NCI-H1930 (cell line): ENCODE measurements around the gene HTR7.
"Not testable (repeated sequence)": the region's sequence is repeated elsewhere in the genome, so short reads cannot be mapped to it uniquely, and the experiment has no call there.

Experiments used
- DNase-seq, 2 experiments: peaks; one replicate each; lab custom pipeline; 2025; lab: John Stamatoyannopoulos, UW

HTR7 gene

DNA sequence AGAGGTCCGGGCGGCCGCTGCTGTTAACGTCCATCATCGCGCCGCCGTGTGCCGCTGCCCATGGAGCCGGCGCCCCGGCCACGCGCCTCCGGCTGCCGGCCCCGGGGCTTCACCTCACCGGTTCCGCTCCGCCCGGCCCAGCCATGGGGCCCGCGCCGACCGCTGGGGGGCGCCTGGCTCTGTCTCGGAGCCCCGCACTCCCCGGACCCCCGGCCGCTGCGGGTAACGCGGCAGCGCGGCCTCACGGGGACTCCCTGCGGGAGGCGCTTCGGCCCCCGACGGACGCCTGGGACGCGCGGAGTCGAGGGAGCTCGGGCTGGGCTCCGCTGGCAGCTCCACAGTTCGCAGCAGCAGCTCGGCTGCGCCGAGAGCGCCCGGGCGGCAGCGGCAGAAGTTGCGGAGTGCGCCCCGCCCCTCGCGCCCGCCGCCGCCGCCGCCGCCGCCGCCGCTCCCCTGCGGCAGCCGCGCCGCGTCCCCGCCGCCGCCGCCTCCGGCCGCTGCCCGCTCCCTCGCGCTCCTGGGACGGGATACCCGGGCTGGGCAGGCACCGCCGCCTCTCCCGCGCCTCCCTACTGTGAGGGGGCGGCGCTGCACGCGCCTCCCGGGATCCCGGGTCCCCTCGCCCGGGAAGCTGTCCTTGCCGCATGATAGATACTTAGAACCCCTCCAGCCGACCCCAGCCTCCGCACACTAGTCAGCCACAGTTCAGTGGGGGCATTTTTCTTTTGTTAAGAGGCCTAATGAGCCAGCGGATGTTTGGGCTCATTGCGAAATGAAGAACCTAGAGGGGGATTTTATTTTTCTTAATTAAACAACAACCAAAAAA, at the start of gene HTR7:
Gene HTR7 (minus strand): TSS at position 405 of the 826 bp plus-strand sequence. CDS start 368 bp downstream, at position 37.
- DNase-seq = peak in 1 of 2 experiments; percentile 61

DNA sequence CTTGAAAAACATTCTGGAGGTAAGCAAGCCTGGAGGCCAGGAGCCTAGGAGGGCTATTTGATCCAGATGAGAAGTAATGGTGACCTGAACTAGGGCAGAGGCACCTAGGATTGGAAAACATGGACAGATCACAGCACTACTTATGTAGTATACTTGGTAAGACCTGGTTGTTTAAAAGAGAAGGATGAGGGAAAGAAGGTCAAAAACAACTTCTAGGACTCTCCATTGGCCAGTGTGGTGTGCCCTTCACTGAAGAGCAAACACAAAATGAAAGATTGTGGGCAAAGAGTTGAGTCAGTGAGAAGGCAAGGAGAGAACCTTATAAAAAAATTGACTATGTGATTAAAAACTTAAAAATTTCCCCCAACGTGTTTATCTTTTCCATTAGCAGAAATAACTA, 48.8 kb upstream of the HTR7 start:
- no peak for DNase-seq

DNA sequence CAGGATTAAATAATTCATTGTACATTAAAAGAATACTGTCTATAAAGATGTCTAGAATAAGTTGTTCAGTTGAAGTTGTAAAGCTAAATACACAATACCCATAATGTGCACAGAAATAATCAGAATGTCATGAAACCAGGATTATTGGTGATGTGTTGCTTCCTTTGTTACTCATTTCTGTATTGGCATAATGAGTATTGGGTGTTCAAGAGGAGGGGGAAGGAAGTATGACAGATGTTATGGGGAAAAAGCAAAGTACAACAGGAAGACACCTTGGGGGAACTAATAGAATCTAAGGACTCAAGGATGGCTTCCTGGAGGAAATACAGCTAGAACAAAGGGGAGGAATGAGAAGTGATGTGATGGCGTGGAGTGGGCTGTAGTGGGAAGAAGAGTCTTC, 48.1 kb upstream of the HTR7 start:
- DNase-seq = no peak

DNA sequence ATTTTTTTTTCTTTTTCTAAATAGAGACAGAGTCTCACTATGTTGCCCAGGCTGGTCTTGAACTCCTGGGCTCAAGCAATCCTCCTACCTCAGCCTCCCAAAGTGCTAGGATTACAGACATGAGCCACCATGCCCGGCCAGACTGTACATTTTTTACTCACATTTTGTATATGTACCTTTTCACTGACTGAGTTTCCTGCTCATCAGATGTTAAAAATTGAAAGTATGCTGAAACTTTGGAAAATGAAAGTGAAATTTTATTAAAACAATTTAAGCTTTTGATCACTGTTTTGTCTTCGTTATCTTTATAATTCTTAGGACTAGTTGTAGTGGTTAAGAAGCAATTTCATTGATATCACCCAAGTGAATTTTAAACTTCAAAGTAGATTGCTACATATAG, 39.1 kb upstream of the HTR7 start:
- DNase-seq = not testable (repeated sequence)

DNA sequence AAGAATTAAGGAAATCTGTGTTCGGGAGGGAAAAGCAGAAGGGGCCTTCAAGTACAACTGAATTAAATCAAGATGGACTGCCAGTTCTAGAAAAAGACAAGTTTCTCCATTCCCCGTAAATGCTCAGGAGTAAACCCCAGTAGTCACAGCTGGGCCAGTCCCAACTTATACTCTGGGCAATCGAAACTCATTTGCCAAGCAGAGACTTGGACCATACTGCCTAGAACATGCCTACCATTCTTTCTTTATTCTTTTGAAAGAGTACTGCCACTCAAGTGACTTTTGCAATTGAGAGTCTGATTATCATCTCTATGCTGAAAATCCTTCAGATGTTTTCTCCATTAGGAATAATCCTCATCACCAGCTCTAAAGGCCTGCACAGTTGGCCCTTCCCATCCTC, 35.4 kb upstream of the HTR7 start:
- DNase-seq = no peak

DNA sequence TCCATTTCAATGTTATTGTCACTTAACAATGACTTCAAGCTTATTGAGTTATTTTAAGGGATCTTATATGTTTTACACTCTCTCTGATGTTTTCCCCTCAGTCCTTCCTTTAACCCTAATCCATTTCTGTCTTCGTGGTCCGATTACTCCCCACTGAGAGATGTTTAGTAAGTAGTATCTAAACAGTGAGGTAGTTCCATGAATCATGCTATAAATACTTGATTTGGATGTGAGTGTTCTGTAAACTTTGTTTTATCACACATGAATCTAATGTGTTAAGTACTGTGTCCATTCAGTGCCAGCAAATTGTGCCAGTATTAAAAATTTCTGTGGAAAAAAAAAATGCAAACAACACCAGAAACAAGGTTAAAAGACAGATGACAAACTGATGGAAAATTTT, 32.5 kb upstream of the HTR7 start:
- DNase-seq = no peak

DNA sequence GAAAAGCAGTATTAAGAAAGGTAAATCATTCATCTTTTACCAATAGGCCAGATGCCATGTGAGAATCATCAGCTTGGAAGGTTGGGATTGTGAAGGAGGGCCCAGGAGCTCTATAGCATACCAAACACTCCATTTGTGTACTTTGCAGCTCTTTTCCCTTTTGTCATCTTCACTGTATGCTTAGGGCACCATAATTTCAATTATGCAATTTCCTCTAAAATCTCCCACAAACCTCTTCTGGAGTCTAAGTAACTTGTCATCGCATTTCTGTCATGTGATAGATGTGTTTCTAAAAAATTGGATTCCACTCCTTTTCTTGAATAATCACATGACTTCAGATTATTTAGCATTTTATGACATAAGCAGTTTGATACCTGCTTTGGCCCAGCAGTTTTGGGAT, 31.8 kb upstream of the HTR7 start:
- no peak for DNase-seq

DNA sequence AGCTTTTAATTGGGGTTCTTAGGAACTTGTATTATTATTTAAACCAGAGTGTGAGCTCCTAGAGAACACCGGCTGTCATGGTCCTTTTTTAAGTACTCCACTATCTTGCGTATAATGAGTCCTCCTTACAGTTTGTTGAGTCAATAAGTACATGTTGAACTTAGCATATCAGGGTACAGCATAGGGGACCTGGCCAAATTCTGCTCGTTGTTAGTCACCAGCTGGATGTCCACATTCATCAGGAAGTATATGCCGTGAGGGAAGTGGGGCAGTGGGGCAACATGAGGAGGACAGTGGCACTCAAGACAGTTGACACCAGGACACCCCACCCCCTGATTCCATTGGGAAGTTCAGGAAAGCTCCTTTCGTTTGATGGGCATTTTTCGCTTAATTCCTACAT, 30.5 kb upstream of the HTR7 start:
- no peak for DNase-seq

DNA sequence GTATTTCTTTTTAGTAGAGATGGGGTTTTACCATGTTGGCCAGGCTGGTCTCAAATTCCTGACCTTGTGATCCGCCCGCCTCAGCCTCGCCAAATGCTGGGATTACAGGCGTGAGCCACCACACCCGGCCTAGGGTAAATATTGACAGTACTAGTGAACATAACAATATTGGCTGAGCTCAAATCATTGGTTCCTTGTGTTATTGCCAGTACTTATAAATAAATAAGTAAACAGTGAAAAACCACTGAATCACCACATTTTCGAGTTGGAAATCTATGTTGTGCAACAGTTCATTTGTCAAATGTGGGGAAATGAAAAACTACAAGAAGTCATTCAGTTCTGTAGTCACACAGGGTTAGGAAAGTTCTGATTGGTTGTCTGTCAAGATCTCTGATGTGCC, 29.7 kb upstream of the HTR7 start:
- no peak for DNase-seq

DNA sequence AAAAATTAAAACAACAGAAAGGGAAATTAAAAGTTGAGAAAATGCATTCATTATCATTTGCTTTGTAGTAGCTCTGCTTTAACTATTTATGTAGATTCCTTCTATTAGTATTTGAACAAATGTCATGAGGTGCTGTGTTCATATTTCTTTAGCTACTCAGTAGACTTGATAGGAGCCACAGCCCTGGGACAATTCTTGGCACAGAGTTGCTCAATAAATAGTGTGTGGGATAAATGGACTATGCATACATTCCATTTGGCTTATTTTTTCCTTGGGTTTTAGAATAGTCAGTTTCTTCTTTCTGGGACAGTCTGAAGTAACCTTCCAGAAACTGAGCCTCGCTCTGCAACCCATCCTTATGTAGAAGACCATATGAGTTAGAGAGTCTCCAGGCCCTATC, 27.3 kb upstream of the HTR7 start:
- DNase-seq = no peak

DNA sequence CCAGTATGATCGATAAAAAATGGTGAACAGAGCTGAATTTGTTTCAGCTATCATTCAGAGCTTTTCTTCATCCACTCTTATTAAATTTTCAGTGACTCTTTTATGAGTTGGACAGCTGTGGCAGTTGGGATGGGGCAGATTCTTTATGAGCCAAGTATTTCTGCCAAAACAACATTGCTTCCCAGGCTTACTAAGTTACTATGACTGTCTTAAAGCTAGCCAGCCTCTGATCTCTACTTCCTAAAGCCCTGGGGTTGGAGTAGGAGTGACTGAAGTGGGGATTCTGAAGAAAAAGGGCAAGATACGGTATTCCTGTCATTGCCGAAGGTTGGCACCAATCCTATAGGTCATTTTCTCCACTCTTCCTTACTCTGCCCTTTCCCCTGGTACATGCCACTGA, 26.6 kb upstream of the HTR7 start:
- DNase-seq = no peak

DNA sequence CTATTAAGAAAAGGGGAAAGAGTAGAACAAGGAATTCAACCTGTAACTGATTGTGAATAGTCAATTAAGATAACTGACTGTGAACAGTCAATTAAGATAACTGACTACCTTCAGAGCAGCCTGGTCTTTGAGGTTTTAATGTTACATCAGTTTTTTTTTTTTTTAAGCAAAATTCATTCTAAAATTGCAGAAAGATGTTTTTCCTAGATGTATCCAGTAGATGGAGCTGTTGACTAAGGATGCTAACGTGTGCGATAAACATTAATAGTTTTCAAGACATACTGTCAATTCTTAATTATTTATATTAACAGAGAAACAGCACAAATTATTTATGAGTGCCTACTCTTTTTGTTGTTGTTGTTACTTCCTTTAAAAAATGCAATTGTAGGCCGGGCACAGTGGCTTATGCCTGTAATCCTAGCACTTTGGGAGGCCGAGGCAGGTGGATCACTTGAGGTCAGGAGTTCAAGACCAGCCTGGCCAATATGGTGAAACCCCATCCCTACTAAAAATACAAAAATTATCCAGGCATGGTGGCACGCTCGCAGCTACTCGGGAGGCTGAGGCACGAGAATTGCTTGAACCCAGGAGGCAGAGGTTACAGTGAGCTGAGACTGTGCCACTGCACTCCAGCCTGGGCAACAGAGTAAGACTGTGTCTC, 22.4 kb upstream of the HTR7 start:
- not testable (repeated sequence) for DNase-seq

DNA sequence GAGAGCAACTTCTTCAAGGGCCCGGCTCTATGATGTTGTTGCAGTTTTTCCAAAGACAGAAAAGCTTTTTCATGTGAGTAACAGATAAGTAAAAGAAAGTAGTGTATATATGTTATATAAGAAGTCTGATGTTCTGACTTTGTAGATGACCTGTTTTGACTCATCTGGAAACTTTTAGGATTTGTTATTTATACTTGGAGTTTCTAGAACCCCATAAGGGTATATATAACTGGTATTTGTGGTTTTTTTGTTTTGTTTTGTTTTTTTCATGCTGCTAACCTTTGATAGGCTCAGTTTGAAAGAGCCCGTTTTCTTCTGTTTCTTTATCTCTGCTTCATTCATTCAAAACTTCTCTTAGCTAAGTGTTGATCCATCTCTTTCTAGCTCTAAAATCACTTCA, 21.2 kb upstream of the HTR7 start:
- DNase-seq = no peak

DNA sequence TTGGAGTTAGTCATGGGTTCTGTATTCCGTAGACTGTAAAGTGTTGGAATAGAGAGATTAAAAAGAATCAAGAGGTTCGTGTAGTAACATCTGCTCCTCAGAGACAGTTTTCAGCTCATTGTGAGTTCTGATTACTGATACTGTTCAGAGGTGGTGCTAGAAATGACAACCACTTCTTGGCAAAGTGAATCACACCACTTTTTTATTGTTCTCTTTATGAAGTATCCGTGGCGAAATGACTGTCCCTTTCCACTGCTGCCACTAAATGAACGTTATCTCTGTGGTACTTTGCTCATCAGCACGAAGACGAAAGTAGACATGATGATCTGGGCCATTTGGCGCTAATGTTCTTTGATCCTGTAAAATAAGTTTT, 14.8 kb upstream of the HTR7 start:
- no peak for DNase-seq

DNA sequence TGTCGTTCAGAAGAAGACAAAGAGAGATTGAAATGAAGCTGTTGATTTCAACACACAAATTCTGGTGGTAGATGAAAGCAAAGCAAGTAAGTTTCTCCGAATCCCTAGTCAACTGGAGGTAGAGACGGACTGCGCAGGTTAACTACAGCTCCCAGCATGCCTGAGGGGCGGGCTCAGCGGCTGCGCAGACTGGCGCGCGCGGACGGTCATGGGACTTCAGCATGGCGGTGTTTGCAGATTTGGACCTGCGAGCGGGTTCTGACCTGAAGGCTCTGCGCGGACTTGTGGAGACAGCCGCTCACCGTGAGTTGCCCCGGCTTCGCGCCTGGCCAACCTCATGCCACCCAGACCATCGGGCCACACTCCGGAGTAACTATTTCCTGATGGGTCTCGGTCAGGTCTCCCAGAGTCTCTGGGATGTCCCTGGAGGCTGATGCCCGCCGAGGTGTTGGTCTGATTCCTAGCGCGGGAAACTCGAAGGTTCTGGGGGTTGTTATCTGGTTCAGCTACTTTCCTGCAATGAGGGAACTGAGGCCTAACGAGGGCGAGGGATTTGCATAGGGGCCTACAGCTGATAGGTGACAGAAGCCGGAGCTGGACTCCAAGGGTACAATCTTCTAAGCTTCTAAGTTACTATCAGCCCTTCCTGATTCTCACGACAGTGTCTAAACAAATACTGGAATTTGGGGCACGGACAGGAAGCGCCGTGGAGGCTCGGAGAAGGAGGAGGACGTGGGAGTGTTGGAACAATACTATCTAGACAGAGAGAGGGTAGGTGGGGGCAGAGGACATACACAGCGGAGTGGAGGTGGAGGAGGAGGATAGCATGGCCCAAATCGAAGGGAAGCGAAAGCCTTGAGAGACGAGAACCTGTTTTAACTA, 14.2 kb upstream of the HTR7 start, which contains the start of gene RPP30:
Gene RPP30 (plus strand): TSS at position 209 of the 882 bp plus-strand sequence. CDS start 13 bp downstream, at position 222.
- peak; percentile 27 to 61 for DNase-seq

DNA sequence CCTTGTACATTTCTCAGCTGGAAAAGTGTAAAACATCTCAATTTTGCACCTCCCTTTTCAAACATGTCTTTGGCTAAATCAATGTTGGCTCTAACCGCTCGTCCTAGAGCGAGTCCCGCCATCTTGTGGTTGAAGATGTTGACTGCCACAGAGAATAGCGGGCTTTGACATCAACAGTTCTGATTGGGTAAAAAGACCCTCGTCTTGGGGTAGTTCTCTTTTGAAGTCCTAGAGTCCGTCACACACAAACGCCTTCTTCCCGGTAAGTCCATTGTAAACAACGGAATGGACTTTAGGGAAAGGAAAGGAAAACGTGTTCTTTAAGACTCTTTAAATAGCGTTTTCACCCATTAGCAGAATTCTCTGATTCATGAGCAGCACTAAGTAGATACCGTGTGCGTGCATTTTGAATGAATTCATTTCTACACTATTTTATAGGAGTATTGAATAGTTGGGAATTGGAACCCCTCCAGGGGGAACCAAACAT, 13.5 kb upstream of the HTR7 start:
- DNase-seq = peak; percentile 30 to 40

DNA sequence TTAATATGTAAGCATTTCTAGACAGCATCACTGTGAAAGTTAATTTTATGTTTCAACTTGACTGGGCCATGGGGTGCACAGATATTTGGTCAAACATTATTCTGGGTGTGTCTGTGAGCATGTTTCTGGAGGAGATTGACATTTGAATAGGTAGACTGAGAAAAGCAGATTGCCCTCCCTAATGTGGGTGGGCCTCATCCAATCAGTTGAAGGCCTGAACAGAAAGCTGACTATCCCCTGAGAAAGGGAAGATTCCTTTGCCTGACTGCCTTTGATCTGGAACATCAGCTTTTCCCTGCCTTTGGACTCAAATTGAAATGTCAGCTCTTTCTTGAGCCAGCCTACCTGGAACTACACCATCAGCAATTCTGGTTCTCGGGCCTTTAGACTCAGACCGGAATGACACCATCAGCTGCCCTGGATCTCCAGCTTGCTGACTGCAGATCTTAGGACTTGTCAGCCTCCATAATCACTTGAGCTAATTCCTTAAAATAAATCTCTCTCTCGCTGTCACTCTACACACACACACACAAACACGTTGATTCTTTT, 8.3 kb upstream of the HTR7 start:
- no peak for DNase-seq

DNA sequence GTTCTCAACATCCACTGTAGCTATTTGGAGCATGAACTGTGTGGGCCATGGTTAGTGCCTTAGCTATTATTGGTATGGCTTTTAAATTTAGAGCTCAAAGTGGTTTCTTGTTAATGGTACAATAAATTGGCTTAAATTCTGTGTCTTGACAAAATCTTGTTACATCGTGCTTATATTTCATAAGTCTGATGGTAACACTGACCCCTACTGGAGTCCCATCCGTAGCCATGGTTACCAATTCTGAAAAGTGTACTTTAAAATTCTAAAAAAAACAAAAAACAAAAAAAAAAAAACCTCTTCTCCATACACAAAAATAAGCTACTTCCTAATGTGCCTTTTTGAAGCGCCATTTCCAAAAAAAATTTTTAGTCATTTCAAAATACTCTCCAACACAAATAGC, 7.6 kb upstream of the HTR7 start:
- DNase-seq = no peak

DNA sequence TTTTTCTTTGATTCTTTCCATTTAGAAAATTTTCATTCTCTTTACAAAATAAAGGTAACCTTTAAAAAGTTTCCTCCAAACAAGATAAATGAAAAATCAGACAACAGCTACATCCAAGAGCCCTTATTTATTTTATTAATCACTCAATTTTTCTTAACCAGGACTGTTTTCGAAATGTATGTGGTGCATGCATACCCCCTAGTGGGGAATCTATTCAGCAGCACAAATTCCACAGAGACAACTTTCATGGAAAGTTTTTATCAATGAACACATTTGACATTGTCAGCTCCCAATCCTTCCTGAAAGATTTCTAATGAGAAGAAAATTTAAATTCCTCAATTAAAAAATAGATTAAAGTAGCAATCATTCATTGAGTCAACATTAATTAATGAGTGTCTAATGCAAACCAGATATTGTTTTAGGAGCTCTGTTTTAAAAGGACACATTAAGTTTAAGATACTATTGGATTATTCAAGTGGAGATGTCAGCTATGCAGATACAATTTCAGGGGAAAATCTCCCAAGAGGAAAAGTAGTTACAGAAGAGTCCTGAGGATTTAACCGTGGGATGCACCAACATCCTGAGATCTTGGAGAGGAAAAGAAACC, 5.2 kb upstream of the HTR7 start:
- no peak for DNase-seq

DNA sequence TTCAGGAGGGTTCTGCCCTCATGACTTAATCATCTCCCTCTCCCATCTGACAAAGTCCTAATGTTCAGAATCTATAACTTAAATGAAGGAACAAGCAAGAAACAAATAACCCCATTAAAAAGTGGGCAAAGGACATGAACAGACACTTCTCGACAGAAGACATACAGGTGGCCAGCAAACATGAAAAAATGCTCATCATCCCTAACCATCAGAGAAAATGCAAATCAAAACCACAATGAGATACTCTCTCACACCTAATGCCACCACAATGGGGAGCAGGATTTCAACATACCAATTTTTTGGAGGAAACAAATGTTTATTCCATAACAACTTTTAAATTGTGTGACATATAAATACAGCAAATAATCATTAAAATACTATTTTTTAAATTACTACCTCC, 3.0 kb upstream of the HTR7 start:
- DNase-seq = no peak

DNA sequence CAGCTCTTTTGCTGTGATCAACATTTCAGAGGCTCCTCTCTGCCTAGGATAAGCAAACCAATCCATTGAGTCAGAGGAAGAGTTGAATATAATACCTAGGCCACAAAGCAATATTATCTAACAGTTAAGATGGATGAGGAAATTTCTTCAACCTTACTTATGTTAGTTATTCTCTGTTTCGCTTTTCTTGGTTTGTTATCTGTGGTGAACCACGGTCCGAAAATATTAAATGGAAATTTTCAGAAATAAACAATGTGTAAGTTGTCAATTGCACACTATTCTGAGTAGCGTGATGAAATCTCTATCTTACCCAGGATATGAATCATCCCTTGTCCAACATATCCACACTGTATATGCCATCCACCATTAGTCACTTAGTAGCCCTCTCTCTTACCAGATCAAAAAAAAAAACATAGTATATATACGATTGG, 1.5 kb upstream of the HTR7 start:
- DNase-seq = no peak
